Measurements from ENCODE around the gene THSD4.

The THSD4 gene

GRCh38 chr15:71447328-71448250, 332.3 kb downstream of the THSD4 start:
- no peak overlapping the region for H3K9ac ChIP-seq (ENCODE audit: low read length)
- H3K36me3 ChIP-seq (ENCODE audit: control insufficient read depth, insufficient read depth, low read length): no peaks in the 10 kb centered on the region
- H3K4me1 ChIP-seq (ENCODE audit: control insufficient read depth, insufficient read depth, low read length): peaks cover 25% of the 10 kb centered on the region
- no peaks in the 10 kb centered on the region for H3K27me3 ChIP-seq (ENCODE audit: control insufficient read depth, insufficient read depth, low read length)
- no peak overlapping the region for H3K4me3 ChIP-seq (ENCODE audit: low read depth, low read length)
- no peaks in the 10 kb centered on the region for H3K9me3 ChIP-seq (ENCODE audit: control insufficient read depth, insufficient read depth, low read depth, low read length)
- no peak overlapping the region for H3K27ac ChIP-seq (ENCODE audit: low read depth, low read length)

- Histone ChIP-seq H3K27me3 (ENCODE audit: control insufficient read depth, insufficient read depth, low read length) (no peaks in the 10 kb centered on the region), H3K4me3 (ENCODE audit: low read depth, low read length) (no peak overlapping the region), H3K36me3 (ENCODE audit: control insufficient read depth, insufficient read depth, low read length) (no peaks in the 10 kb centered on the region), H3K9me3 (ENCODE audit: control insufficient read depth, insufficient read depth, low read depth, low read length) (no peaks in the 10 kb centered on the region), H3K4me1 (ENCODE audit: control insufficient read depth, insufficient read depth, low read length) (peaks cover 14% of the 10 kb centered on the region), H3K9ac (ENCODE audit: low read length) (no peak overlapping the region), H3K27ac (ENCODE audit: low read depth, low read length) (no peak overlapping the region)
These were observed 333.4 kb downstream of the THSD4 start for GRCh38 chr15:71448688-71449114.

- no peaks in the 10 kb centered on the region for H3K36me3 ChIP-seq (ENCODE audit: control insufficient read depth, insufficient read depth, low read length)
- H3K9me3 ChIP-seq (ENCODE audit: control insufficient read depth, insufficient read depth, low read depth, low read length): no peaks in the 10 kb centered on the region
- no peak overlapping the region for H3K4me3 ChIP-seq (ENCODE audit: low read depth, low read length)
- peaks cover 13% of the 10 kb centered on the region; the same call in 1 of the 2 replicates for H3K4me1 ChIP-seq (ENCODE audit: control insufficient read depth, insufficient read depth, low read length)
- no peak overlapping the region for H3K27ac ChIP-seq (ENCODE audit: low read depth, low read length)
- no peak overlapping the region for H3K9ac ChIP-seq (ENCODE audit: low read length)
- no peaks in the 10 kb centered on the region for H3K27me3 ChIP-seq (ENCODE audit: control insufficient read depth, insufficient read depth, low read length)
These were observed 334.1 kb downstream of the THSD4 start for GRCh38 chr15:71449363-71449762.

GRCh38 chr15:71449956-71450355, 334.7 kb downstream of the THSD4 start:
- no peaks in the 10 kb centered on the region for H3K9me3 ChIP-seq (ENCODE audit: control insufficient read depth, insufficient read depth, low read depth, low read length)
- H3K27ac ChIP-seq (ENCODE audit: low read depth, low read length): no peak overlapping the region
- H3K27me3 ChIP-seq (ENCODE audit: control insufficient read depth, insufficient read depth, low read length): no peaks in the 10 kb centered on the region
- no peak overlapping the region for H3K9ac ChIP-seq (ENCODE audit: low read length)
- no peaks in the 10 kb centered on the region for H3K36me3 ChIP-seq (ENCODE audit: control insufficient read depth, insufficient read depth, low read length)
- peaks cover 16% of the 10 kb centered on the region; the same call in 1 of the 2 replicates for H3K4me1 ChIP-seq (ENCODE audit: control insufficient read depth, insufficient read depth, low read length)
- H3K4me3 ChIP-seq (ENCODE audit: low read depth, low read length): no peak overlapping the region

GRCh38 chr15:71451130-71451529, 335.9 kb downstream of the THSD4 start:
- Histone ChIP-seq H3K9ac (ENCODE audit: low read length) (no peak overlapping the region), H3K27me3 (ENCODE audit: control insufficient read depth, insufficient read depth, low read length) (no peaks in the 10 kb centered on the region), H3K4me3 (ENCODE audit: low read depth, low read length) (no peak overlapping the region), H3K9me3 (ENCODE audit: control insufficient read depth, insufficient read depth, low read depth, low read length) (no peaks in the 10 kb centered on the region), H3K36me3 (ENCODE audit: control insufficient read depth, insufficient read depth, low read length) (no peaks in the 10 kb centered on the region), H3K27ac (ENCODE audit: low read depth, low read length) (no peak overlapping the region), H3K4me1 (ENCODE audit: control insufficient read depth, insufficient read depth, low read length) (peaks cover 20% of the 10 kb centered on the region; the same call in 1 of the 2 replicates)

- no peaks in the 10 kb centered on the region for H3K9me3 ChIP-seq (ENCODE audit: control insufficient read depth, insufficient read depth, low read depth, low read length)
- H3K4me3 ChIP-seq (ENCODE audit: low read depth, low read length): no peak overlapping the region
- peaks cover 6% of the 10 kb centered on the region; the same call in 1 of the 2 replicates for H3K4me1 ChIP-seq (ENCODE audit: control insufficient read depth, insufficient read depth, low read length)
- H3K9ac ChIP-seq (ENCODE audit: low read length): no peak overlapping the region
- no peaks in the 10 kb centered on the region for H3K27me3 ChIP-seq (ENCODE audit: control insufficient read depth, insufficient read depth, low read length)
- H3K27ac ChIP-seq (ENCODE audit: low read depth, low read length): no peak overlapping the region
- H3K36me3 ChIP-seq (ENCODE audit: control insufficient read depth, insufficient read depth, low read length): no peaks in the 10 kb centered on the region
These were observed 337.6 kb downstream of the THSD4 start for GRCh38 chr15:71452893-71453292.

- H3K9ac ChIP-seq (ENCODE audit: low read length): no peak overlapping the region
These were observed 339.3 kb downstream of the THSD4 start for GRCh38 chr15:71454462-71454996.

GRCh38 chr15:71455107-71455506, 339.8 kb downstream of the THSD4 start:
- Histone ChIP-seq H3K9ac (ENCODE audit: low read length) (no peak overlapping the region), H3K27me3 (ENCODE audit: control insufficient read depth, insufficient read depth, low read length) (no peaks in the 10 kb centered on the region), H3K9me3 (ENCODE audit: control insufficient read depth, insufficient read depth, low read depth, low read length) (no peaks in the 10 kb centered on the region), H3K4me1 (ENCODE audit: control insufficient read depth, insufficient read depth, low read length) (0 out of 2 replicates have a peak, but pooled peaks cover 6% of the 10 kb centered on the region), H3K36me3 (ENCODE audit: control insufficient read depth, insufficient read depth, low read length) (no peaks in the 10 kb centered on the region), H3K27ac (ENCODE audit: low read depth, low read length) (no peak overlapping the region), H3K4me3 (ENCODE audit: low read depth, low read length) (no peak overlapping the region)

More at GRCh38 chr15:71454462-71454996, 339.3 kb downstream of the THSD4 start:
- 0 out of 2 replicates have a peak, but pooled peaks cover 6% of the 10 kb centered on the region for H3K4me1 ChIP-seq (ENCODE audit: control insufficient read depth, insufficient read depth, low read length)
- H3K27me3 ChIP-seq (ENCODE audit: control insufficient read depth, insufficient read depth, low read length): no peaks in the 10 kb centered on the region
- no peaks in the 10 kb centered on the region for H3K9me3 ChIP-seq (ENCODE audit: control insufficient read depth, insufficient read depth, low read depth, low read length)
- H3K36me3 ChIP-seq (ENCODE audit: control insufficient read depth, insufficient read depth, low read length): no peaks in the 10 kb centered on the region
- H3K4me3 ChIP-seq (ENCODE audit: low read depth, low read length): no peak overlapping the region
- no peak overlapping the region for H3K27ac ChIP-seq (ENCODE audit: low read depth, low read length)

GRCh38 chr15:71455878-71456277, 340.6 kb downstream of the THSD4 start:
- H3K4me3 ChIP-seq (ENCODE audit: low read depth, low read length): no peak overlapping the region
- no peaks in the 10 kb centered on the region for H3K9me3 ChIP-seq (ENCODE audit: control insufficient read depth, insufficient read depth, low read depth, low read length)
- no peaks in the 10 kb centered on the region for H3K36me3 ChIP-seq (ENCODE audit: control insufficient read depth, insufficient read depth, low read length)
- H3K4me1 ChIP-seq (ENCODE audit: control insufficient read depth, insufficient read depth, low read length): 0 out of 2 replicates have a peak, but pooled peaks cover 6% of the 10 kb centered on the region
- no peaks in the 10 kb centered on the region for H3K27me3 ChIP-seq (ENCODE audit: control insufficient read depth, insufficient read depth, low read length)
- H3K27ac ChIP-seq (ENCODE audit: low read depth, low read length): no peak overlapping the region
- H3K9ac ChIP-seq (ENCODE audit: low read length): no peak overlapping the region

GRCh38 chr15:71456362-71456761, 341.1 kb downstream of the THSD4 start:
- Histone ChIP-seq H3K9me3 (ENCODE audit: control insufficient read depth, insufficient read depth, low read depth, low read length) (no peaks in the 10 kb centered on the region), H3K27me3 (ENCODE audit: control insufficient read depth, insufficient read depth, low read length) (no peaks in the 10 kb centered on the region), H3K4me3 (ENCODE audit: low read depth, low read length) (no peak overlapping the region), H3K4me1 (ENCODE audit: control insufficient read depth, insufficient read depth, low read length) (0 out of 2 replicates have a peak, but pooled peaks cover 6% of the 10 kb centered on the region), H3K36me3 (ENCODE audit: control insufficient read depth, insufficient read depth, low read length) (no peaks in the 10 kb centered on the region), H3K9ac (ENCODE audit: low read length) (no peak overlapping the region), H3K27ac (ENCODE audit: low read depth, low read length) (no peak overlapping the region)

GRCh38 chr15:71456811-71457210, 341.5 kb downstream of the THSD4 start:
- Histone ChIP-seq H3K4me1 (ENCODE audit: control insufficient read depth, insufficient read depth, low read length) (0 out of 2 replicates have a peak, but pooled peaks cover 6% of the 10 kb centered on the region), H3K4me3 (ENCODE audit: low read depth, low read length) (no peak overlapping the region), H3K9me3 (ENCODE audit: control insufficient read depth, insufficient read depth, low read depth, low read length) (no peaks in the 10 kb centered on the region), H3K27me3 (ENCODE audit: control insufficient read depth, insufficient read depth, low read length) (no peaks in the 10 kb centered on the region), H3K9ac (ENCODE audit: low read length) (no peak overlapping the region), H3K36me3 (ENCODE audit: control insufficient read depth, insufficient read depth, low read length) (no peaks in the 10 kb centered on the region), H3K27ac (ENCODE audit: low read depth, low read length) (no peak overlapping the region)

All from HUES6 (cell line).